Measurements from ENCODE around the gene RNF148. TPM values are rescaled to one million over a fixed set of nuclear protein-coding genes. Genes with fewer than 3 reads are reported as not detected.

The RNF148 gene
- polyA plus RNA-seq, 2 of the 4 experiments (the other 2 are of a cell fraction), result not detected

GRCh38 chr7:122727354-122727753 lies 24.6 kb upstream of the RNF148 start:
- H3K27ac ChIP-seq, result no peak overlapping the region
- TF ChIP-seq ELK1 (IDR thresholded peaks at IDR 0.05; ENCODE audit: low read depth, low read length) (no peak), BHLHE40 (IDR thresholded peaks at IDR 0.05; ENCODE audit: low read depth, low read length) (no peak), NFE2L2 (conservative IDR thresholded peaks at IDR 0.05; ENCODE audit: low read length) (no peak), CBX8 (IDR thresholded peaks at IDR 0.05) (no peak), RARB (CRISPR knock-in tag; IDR thresholded peaks at IDR 0.05) (no peak), RNF2 (IDR thresholded peaks at IDR 0.05; ENCODE audit: borderline replicate concordance, low read depth) (no peak), NR3C1 (IDR thresholded peaks at IDR 0.05) (no peak), PHF8 (IDR thresholded peaks at IDR 0.05; ENCODE audit: borderline replicate concordance, low read depth) (no peak), MAX (IDR thresholded peaks at IDR 0.05) (no peak), RCOR1 (IDR thresholded peaks at IDR 0.05; ENCODE audit: low read depth, low read length) (no peak), KDM1A (IDR thresholded peaks at IDR 0.05; ENCODE audit: low read depth) (no peak), ZC3H11A (IDR thresholded peaks at IDR 0.05) (no peak), BCL3 (IDR thresholded peaks at IDR 0.05) (no peak), USF2 (IDR thresholded peaks at IDR 0.05) (no peak), RAD21 (conservative IDR thresholded peaks at IDR 0.05 in 1 of 2, IDR thresholded peaks at IDR 0.05 in 1 of 2) (no peak), PBX3 (IDR thresholded peaks at IDR 0.05) (no peak)
- H3K4me3 ChIP-seq, result no peak overlapping the region
- H3K4me2 ChIP-seq, result no peak overlapping the region
- ChIA-PET CTCF (no interaction called here), POLR2A (no interaction called here)
- DNase-seq (ENCODE audit: low read depth in 1 of 2, low spot score in 1 of 2), result no peak
- no peak for ATAC-seq
- H3K9me3 ChIP-seq, result no peaks in the 10 kb centered on the region
- FAIRE-seq, result no peak
- H3K4me1 ChIP-seq, result no peaks in the 10 kb centered on the region

GRCh38 chr7:122726881-122727280 lies 24.2 kb upstream of the RNF148 start:
- Histone ChIP-seq H3K4me3 (no peak overlapping the region), H3K4me1 (no peaks in the 10 kb centered on the region), H3K9me3 (no peaks in the 10 kb centered on the region), H3K27ac (no peak overlapping the region), H3K4me2 (no peak overlapping the region)
- ChIA-PET CTCF (no interaction called here), POLR2A (no interaction called here)
- ATAC-seq (no peak), DNase-seq (ENCODE audit: low read depth in 1 of 2, low spot score in 1 of 2) (no peak), FAIRE-seq (no peak)
- TF ChIP-seq TFCP2L1 (CRISPR knock-in tag; IDR thresholded peaks at IDR 0.05) (no peak), HOXB13 (CRISPR knock-in tag; IDR thresholded peaks at IDR 0.05; ENCODE audit: low read depth) (no peak), HOXB5 (CRISPR knock-in tag; IDR thresholded peaks at IDR 0.05) (no peak), MAX (IDR thresholded peaks at IDR 0.05) (no peak), GATA3 (IDR thresholded peaks at IDR 0.05; ENCODE audit: borderline replicate concordance) (no peak), CHD4 (IDR thresholded peaks at IDR 0.05; ENCODE audit: borderline replicate concordance) (no peak)
- 11% methylated on average over 2 of the region's 2 CpGs for WGBS (ENCODE audit: missing lambda C conversion rate)

GRCh38 chr7:122724366-122724765 lies 21.6 kb upstream of the RNF148 start:
- POLR2A ChIA-PET, result no interaction called here
- Histone ChIP-seq H3K9me3 (no peaks in the 10 kb centered on the region), H3K4me2 (no peak overlapping the region), H3K4me1 (no peaks in the 10 kb centered on the region), H3K4me3 (no peak overlapping the region), H3K27ac (no peak overlapping the region)
- WGBS (ENCODE audit: missing lambda C conversion rate), result 6% methylated on average over 4 of the region's 4 CpGs
- no peak for FAIRE-seq
- TF ChIP-seq ELK1 (IDR thresholded peaks at IDR 0.05; ENCODE audit: low read depth, low read length) (no peak), RARB (CRISPR knock-in tag; IDR thresholded peaks at IDR 0.05) (no peak), CBX8 (IDR thresholded peaks at IDR 0.05) (no peak), TP53 (CRISPR knock-in tag; IDR thresholded peaks at IDR 0.05) (no peak), HDAC2 (IDR thresholded peaks at IDR 0.05) (no peak), USF2 (IDR thresholded peaks at IDR 0.05) (no peak), NPAS2 (CRISPR knock-in tag; IDR thresholded peaks at IDR 0.05; ENCODE audit: borderline replicate concordance) (no peak), JUN (IDR thresholded peaks at IDR 0.05) (no peak), ZFP36 (IDR thresholded peaks at IDR 0.05; ENCODE audit: borderline replicate concordance, partially characterized antibody) (no peak), EHMT2 (IDR thresholded peaks at IDR 0.05; ENCODE audit: low read depth) (no peak), NR3C1 (IDR thresholded peaks at IDR 0.05) (no peak), CHD2 (IDR thresholded peaks at IDR 0.05; ENCODE audit: low read length, partially characterized antibody) (no peak), KDM1A (IDR thresholded peaks at IDR 0.05; ENCODE audit: low read depth) (no peak)
- CTCF ChIA-PET, result no interaction called here
- DNase-seq (ENCODE audit: low read depth in 1 of 2, low spot score in 1 of 2), result no peak
- no peak for ATAC-seq

Measured in A549 (cell line).